BE2C (cell line): Measurements from ENCODE around the gene LTBP3.

ENCODE experiments used
- DNase-seq: peaks from one replicate; pipeline ENCODE4 v3.0.0-alpha.2; 2020
- H3K27me3 ChIP-seq: fragments of 250-450 bp; sonication (Bioruptor Pico); 2 replicates; pipeline ENCODE4 v1.5.1; 2020; ENCODE audit warnings: mild to moderate bottlenecking
- H3K36me3 ChIP-seq: fragments of 250-450 bp; sonication (Bioruptor Pico); 2 replicates; pipeline ENCODE4 v1.5.1; 2020; ENCODE audit warnings: mild to moderate bottlenecking
- H3K4me1 ChIP-seq: fragments of 250-450 bp; sonication (Bioruptor Pico); 2 replicates; pipeline ENCODE4 v1.5.1; 2020
- H3K4me3 ChIP-seq: 2 replicates; pipeline ENCODE4 v1.5.1; 2011; ENCODE audit warnings: low read depth, low read length
- H3K9me3 ChIP-seq: fragments of 250-450 bp; sonication (Bioruptor Pico); 2 replicates; pipeline ENCODE4 v1.5.1; 2020
- TF ChIP-seq, protein P1 (sequence below): IDR thresholded peaks from 2 replicates; pipeline ENCODE4 v1.5.1; 2012; ENCODE audit warnings: mild to moderate bottlenecking, low read depth, low read length

The LTBP3 gene

DNA sequence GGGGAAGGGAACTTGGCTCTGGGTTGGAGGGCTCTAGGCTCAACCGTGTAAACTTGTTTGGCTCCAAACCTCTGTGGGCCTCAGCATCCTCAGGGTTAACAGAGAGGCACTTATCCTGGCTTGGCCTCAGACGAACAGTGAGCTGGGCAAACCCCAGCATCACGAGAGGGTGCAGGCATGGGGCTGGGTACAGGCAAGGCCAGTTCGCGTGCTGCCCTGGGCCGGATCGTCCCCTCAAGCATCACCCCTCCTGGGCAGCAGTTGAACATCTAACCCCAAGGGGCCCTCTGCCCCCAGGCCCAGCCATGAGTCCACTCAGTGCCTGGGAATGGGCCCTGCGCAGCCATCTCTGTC is 19.6 kb upstream of the LTBP3 start:
- Histone ChIP-seq H3K4me1 (no peaks in the 10 kb centered on the region), H3K4me3 (no peak overlapping the region), H3K27me3 (no peaks in the 10 kb centered on the region), H3K9me3 (no peaks in the 10 kb centered on the region), H3K36me3 (peaks cover 4% of the 10 kb centered on the region; the same call in 1 of the 2 replicates)
- TF ChIP-seq, protein P1, sequence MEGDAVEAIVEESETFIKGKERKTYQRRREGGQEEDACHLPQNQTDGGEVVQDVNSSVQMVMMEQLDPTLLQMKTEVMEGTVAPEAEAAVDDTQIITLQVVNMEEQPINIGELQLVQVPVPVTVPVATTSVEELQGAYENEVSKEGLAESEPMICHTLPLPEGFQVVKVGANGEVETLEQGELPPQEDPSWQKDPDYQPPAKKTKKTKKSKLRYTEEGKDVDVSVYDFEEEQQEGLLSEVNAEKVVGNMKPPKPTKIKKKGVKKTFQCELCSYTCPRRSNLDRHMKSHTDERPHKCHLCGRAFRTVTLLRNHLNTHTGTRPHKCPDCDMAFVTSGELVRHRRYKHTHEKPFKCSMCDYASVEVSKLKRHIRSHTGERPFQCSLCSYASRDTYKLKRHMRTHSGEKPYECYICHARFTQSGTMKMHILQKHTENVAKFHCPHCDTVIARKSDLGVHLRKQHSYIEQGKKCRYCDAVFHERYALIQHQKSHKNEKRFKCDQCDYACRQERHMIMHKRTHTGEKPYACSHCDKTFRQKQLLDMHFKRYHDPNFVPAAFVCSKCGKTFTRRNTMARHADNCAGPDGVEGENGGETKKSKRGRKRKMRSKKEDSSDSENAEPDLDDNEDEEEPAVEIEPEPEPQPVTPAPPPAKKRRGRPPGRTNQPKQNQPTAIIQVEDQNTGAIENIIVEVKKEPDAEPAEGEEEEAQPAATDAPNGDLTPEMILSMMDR = no peak
- no peak for DNase-seq

DNA sequence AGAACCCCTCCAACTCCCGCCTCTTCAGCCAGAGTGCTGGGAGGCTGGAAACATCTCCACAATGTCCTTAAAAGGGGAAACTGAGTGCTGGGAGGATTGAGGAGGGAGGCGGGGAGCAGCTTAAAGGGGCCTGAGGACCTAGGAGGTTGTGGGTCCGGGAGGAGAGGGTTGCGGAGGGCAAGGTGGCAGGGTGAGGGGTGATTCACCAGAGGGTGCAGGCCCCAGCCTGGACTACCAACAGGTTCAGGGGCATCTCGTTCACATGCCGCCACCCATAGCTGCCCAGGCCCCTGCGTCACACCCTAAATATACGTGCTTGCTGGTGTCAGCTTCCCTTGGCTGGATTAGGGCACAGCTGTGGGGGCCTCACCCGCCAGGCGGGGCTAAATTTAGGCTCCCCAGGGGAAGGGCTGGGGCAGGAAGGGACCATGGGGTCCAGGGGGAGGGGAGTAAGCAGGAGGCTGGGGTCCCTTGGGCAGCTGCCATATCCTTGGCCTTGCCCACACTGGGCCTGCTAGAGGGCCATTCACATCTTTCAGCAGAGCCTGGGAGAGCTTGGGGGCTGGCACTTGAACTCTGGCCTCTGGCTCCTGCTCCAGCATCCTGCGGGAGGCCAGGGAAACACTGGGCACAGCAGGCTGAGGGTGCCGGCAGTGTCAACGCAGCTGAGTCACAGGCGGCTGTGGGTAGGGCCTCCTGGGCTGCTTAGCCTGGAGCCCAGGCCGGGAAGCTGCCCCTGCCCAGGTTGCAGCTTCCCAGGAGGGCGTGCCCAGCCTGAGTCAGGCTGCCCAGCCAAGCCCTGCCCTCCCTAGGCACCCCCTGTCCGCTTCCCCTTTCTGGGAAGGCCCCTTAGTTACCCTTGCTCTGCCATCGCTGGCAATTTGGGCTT is 19.0 kb upstream of the LTBP3 start:
- Histone ChIP-seq H3K36me3 (peaks cover 4% of the 10 kb centered on the region; the same call in 1 of the 2 replicates), H3K27me3 (no peaks in the 10 kb centered on the region), H3K4me3 (no peak overlapping the region), H3K9me3 (no peaks in the 10 kb centered on the region), H3K4me1 (no peaks in the 10 kb centered on the region)
- TF ChIP-seq, protein P1 = no peak
- no peak for DNase-seq

DNA sequence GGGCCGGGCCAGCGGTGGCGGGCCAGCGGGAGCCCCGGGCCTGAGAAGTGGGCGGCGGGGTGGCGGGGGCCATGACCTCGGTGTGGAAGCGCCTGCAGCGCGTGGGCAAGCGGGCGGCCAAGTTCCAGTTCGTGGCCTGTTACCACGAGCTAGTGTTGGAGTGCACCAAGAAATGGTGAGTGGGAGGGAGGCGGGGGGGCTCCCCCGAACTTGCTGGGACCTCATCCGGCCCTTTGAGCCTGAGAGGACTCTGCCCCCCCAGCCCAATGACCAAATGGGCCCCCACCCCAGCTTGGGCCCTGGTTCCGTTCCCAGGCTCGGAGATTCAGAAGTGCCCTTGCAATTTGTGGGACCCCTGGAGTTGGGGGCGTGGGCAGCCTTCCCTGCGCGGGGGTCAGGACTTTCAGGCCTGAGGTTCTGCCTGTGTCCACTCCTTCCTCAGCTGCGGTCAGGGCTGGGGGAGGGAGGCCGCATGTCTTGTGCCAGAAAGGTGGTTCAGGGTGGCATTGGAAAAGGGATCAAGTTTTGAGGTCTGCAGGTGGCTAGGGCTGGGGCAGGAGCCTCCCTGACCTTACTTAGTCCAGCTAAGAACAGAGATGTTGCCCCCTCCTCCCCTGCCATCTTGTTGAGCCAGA is 18.2 kb upstream of the LTBP3 start:
- Histone ChIP-seq H3K36me3 (peaks cover 4% of the 10 kb centered on the region; the same call in 1 of the 2 replicates), H3K4me3 (no peak overlapping the region), H3K27me3 (no peaks in the 10 kb centered on the region), H3K9me3 (no peaks in the 10 kb centered on the region), H3K4me1 (no peaks in the 10 kb centered on the region)
- TF ChIP-seq, protein P1 = no peak
- no peak for DNase-seq

DNA sequence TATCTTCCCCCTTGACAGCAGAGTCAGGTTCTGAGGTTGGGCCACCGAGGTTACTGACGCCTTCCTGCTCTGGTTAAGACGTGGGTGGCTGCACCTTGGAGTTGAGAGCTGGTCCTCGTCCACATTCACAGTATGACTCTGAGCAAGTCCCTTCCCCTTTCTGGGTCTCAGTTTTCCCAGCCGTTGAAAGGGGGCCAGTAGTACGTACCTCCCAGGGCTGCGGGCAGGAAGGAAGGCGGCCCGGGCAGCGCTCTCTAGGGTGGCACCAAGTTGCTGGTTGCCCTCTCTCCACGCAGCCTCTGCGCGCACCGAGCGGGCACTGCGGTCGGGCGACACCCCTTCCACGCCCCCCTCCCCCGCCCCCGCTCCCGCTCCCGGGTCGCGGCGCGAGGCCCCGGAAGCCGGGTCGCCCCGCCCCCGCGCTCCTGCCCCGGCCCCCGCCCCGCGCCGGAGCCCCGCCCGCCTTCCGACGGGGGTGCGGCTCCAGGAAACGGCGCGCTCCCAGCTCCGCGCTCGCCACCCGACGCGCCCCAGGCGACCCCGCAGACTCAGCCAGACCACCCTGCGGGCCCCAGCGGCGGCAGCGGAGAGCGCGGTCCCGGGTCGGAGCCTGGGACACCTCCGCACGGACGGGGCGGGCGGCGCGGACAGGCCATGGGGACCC is 17.5 kb upstream of the LTBP3 start, which contains the start of gene EHBP1L1:
TSS of gene EHBP1L1 (plus strand) at position 486 of the 664 bp plus-strand sequence. CDS start 250 bp downstream, outside the sequence.
- H3K4me1 ChIP-seq = no peaks in the 10 kb centered on the region
- H3K4me3 ChIP-seq = no peak within 1 kb of the TSS
- H3K27me3 ChIP-seq = no peaks in the 10 kb centered on the region
- TF ChIP-seq, protein P1 = no peak
- peaks cover 4% of the 10 kb centered on the region; the same call in 1 of the 2 replicates for H3K36me3 ChIP-seq
- no peaks in the 10 kb centered on the region for H3K9me3 ChIP-seq
- DNase-seq = peak; percentile 32

DNA sequence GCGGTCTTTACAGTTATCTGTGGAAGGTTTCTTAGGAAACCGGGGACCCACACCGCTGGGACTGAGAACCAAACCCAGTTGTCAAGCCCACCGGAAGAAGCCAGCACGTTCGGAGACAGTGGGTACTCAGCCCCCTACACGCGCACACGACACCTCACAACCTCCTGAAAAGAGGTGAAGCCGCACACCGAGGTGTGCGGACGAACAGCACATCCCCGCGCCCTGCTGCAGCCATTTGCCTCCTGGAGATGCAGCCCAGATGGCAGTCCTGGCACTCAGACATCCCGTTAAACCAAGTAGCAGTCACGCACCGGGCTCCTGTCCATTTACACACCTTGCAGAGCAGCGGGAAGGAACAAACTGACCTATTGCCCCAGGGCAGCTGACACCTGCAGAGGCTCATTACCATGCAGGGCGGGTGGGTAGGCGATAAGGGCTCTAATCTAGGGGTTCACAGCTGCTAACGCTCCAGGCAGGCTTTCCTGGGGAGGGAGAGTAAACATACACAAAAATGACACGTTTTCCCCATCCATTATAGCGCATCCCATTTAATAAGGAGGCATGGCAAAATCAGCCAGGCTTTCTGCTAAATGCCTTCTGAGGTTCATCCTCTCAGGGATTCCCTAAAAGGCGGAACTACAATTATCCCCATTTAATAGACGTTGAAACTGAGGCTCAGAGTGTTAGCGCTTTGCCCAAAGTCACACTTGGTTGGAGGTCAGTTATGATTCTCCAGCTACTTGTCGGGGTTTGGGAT is 16.8 kb upstream of the LTBP3 start:
- H3K9me3 ChIP-seq = no peaks in the 10 kb centered on the region
- H3K4me1 ChIP-seq = no peaks in the 10 kb centered on the region
- DNase-seq = no peak
- no peaks in the 10 kb centered on the region for H3K27me3 ChIP-seq
- TF ChIP-seq, protein P1 = no peak
- H3K4me3 ChIP-seq = no peak overlapping the region
- peaks cover 4% of the 10 kb centered on the region; the same call in 1 of the 2 replicates for H3K36me3 ChIP-seq
